GM12872 (cell line): Measurements from ENCODE around the gene MCC.

ENCODE experiments used
- TF ChIP-seq, protein P1 (sequence below): IDR thresholded peaks from 3 replicates; pipeline ENCODE4 v1.5.1; 2011; ENCODE audit warnings: low read depth, mild to moderate bottlenecking, low read length, moderate library complexity; ENCODE audit not compliant: insufficient read depth

The MCC gene

GRCh38 chr5:113270086-113270485 lies 218.2 kb downstream of the MCC start:
- TF ChIP-seq, protein P1, sequence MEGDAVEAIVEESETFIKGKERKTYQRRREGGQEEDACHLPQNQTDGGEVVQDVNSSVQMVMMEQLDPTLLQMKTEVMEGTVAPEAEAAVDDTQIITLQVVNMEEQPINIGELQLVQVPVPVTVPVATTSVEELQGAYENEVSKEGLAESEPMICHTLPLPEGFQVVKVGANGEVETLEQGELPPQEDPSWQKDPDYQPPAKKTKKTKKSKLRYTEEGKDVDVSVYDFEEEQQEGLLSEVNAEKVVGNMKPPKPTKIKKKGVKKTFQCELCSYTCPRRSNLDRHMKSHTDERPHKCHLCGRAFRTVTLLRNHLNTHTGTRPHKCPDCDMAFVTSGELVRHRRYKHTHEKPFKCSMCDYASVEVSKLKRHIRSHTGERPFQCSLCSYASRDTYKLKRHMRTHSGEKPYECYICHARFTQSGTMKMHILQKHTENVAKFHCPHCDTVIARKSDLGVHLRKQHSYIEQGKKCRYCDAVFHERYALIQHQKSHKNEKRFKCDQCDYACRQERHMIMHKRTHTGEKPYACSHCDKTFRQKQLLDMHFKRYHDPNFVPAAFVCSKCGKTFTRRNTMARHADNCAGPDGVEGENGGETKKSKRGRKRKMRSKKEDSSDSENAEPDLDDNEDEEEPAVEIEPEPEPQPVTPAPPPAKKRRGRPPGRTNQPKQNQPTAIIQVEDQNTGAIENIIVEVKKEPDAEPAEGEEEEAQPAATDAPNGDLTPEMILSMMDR: no peak

GRCh38 chr5:113269023-113269997 lies 218.9 kb downstream of the MCC start:
- TF ChIP-seq, protein P1: no peak

- TF ChIP-seq, protein P1: no peak
Observed at GRCh38 chr5:113268232-113268631, 220.0 kb downstream of the MCC start.

DNA sequence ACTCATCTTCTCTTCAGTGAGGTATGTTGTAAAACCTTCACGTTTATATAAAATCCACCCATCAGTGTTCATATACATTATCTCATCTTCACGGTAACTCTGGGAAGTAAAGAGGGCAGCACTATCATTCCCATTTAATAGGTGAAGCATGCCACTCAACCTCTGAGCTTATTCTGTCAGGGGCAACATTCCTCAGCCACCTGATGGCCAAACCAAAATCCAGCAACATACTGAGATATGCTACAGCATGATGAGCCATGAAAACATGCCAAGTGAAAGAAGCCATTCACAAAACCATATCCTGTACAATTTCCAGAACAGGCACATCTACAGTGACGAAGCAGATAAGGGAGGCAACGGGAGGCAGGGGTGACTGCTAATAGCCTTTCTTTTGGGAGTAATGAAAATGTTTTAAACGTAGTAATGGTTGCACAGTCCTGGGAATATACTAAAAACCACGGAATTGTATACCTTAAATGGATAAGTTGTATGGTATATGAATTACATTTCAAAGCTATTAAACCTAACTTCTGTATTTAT lies 220.8 kb downstream of the MCC start:
- TF ChIP-seq, protein P1: no peak

DNA sequence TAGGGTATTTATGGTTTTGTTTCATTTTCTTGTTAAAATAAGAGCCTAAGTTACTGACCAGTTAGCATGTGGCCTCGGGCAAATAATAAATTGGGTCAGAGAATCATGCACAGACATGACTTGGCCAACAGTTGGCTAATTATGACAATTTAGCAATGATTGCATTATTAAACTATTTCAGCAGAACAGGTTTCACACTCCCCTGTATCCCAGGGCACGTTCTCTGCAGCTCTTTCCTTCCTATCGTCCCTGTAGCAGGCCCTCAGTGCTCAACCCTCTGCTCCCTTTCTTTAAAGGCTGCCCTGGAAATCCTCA lies 221.4 kb downstream of the MCC start:
- TF ChIP-seq, protein P1: no peak

GRCh38 chr5:113266227-113266912 lies 221.9 kb downstream of the MCC start:
- TF ChIP-seq, protein P1: no peak

- TF ChIP-seq, protein P1: no peak
Observed at GRCh38 chr5:113265190-113265589, 223.1 kb downstream of the MCC start.
